CD14-positive monocyte (primary cell): ENCODE measurements around the gene PIP4K2A. TPM values are rescaled to one million over a fixed set of nuclear protein-coding genes. Genes with fewer than 3 reads are reported as not detected.

Source experiments
- DNase-seq, 3 donors: peaks; one replicate each; pipeline ENCODE4 v3.0.0-alpha.2; 2011 to 2022
- H2AFZ ChIP-seq: 2 replicates; pipeline ENCODE4 v1.6.0; 2012; ENCODE audit warnings: mild to moderate bottlenecking, low read depth, low read length, inconsistent platforms; ENCODE audit not compliant: insufficient read depth, poor library complexity, severe bottlenecking
- H3K27ac ChIP-seq, 2 donors: 1 replicate in 1 of 2; 2 replicates in 1 of 2; pipeline ENCODE4 v1.5.1; 2012 to 2013; ENCODE audit warnings: low read length in 2 of 2, control low read depth in 1 of 2, inconsistent platforms in 1 of 2, low read depth in 1 of 2, mild to moderate bottlenecking in 1 of 2
- H3K27me3 ChIP-seq, 2 donors: one replicate each; pipeline versions ENCODE4 v1.6.0 to v1.6.1; 2011 to 2013; ENCODE audit warnings: low read length in 2 of 2; ENCODE audit not compliant: control insufficient read depth in 2 of 2, insufficient read depth in 2 of 2
- H3K36me3 ChIP-seq, 2 donors: replicated peaks in 1 of 2; 1 replicate in 1 of 2; 2 replicates in 1 of 2; pipeline versions ENCODE4 v1.5.1 to v1.6.1; 2012 to 2013; ENCODE audit warnings: low read length in 2 of 2, control low read depth in 1 of 2, inconsistent platforms in 1 of 2, mild to moderate bottlenecking in 1 of 2; ENCODE audit not compliant: insufficient read depth in 2 of 2, control insufficient read depth in 1 of 2
- H3K4me1 ChIP-seq, 2 donors: 1 replicate in 1 of 2; 2 replicates in 1 of 2; pipeline versions ENCODE4 v1.5.1 to v1.6.1; 2012 to 2013; ENCODE audit warnings: low read length in 2 of 2, control low read depth in 1 of 2, inconsistent platforms in 1 of 2, mild to moderate bottlenecking in 1 of 2, moderate library complexity in 1 of 2; ENCODE audit not compliant: insufficient read depth in 2 of 2, control insufficient read depth in 1 of 2
- H3K4me2 ChIP-seq: replicated peaks from 2 replicates; pipeline ENCODE3; 2012; ENCODE audit warnings: low read length, moderate library complexity, mild to moderate bottlenecking; ENCODE audit not compliant: poor library complexity, severe bottlenecking; ENCODE audit errors: extremely low read depth
- H3K4me3 ChIP-seq, 3 experiments: fragments of 200-600 bp in 1 of 3; sonication (generic) in 1 of 3; replicated peaks in 1 of 3; 1 replicate in 2 of 3; 2 replicates in 1 of 3; pipeline ENCODE4 v1.5.1; 2011 to 2013; ENCODE audit warnings: low read length in 3 of 3, mild to moderate bottlenecking in 3 of 3, control low read depth in 2 of 3, low read depth in 2 of 3, inconsistent platforms in 1 of 3, moderate library complexity in 1 of 3
- H3K79me2 ChIP-seq: 2 replicates; pipeline ENCODE4 v1.6.0; 2012; ENCODE audit warnings: mild to moderate bottlenecking, control low read depth, inconsistent platforms, low read length, moderate library complexity; ENCODE audit not compliant: insufficient read depth
- H3K9ac ChIP-seq: 2 replicates; pipeline ENCODE4 v1.6.0; 2017; ENCODE audit warnings: low read length, mild to moderate bottlenecking; ENCODE audit not compliant: insufficient read depth, poor library complexity, severe bottlenecking
- H3K9me3 ChIP-seq, 2 donors: replicated peaks in 1 of 2; 1 replicate in 1 of 2; 2 replicates in 1 of 2; pipeline versions ENCODE4 v1.5.1 to v1.6.1; 2012 to 2013; ENCODE audit warnings: low read length in 2 of 2, control low read depth in 1 of 2; ENCODE audit not compliant: control insufficient read depth in 1 of 2, insufficient read depth in 1 of 2
- H4K20me1 ChIP-seq: 2 replicates; pipeline ENCODE4 v1.6.0; 2012; ENCODE audit warnings: mild to moderate bottlenecking, low read length, control low read depth, moderate library complexity; ENCODE audit not compliant: insufficient read depth
- H3K27ac Mint-ChIP-seq, 7 donors: one replicate each; pipeline ENCODE4 v1.8.0; 2020; ENCODE audit warnings: mild to moderate bottlenecking in 7 of 7, mixed read lengths in 7 of 7, moderate library complexity in 6 of 7, inconsistent platforms in 2 of 7
- H3K27me3 Mint-ChIP-seq, 3 donors: one replicate each; pipeline ENCODE4 v1.8.0; 2021 to 2022; ENCODE audit warnings: low read depth in 3 of 3, mild to moderate bottlenecking in 3 of 3, mixed read lengths in 3 of 3, moderate library complexity in 3 of 3, inconsistent platforms in 1 of 3
- H3K36me3 Mint-ChIP-seq, 2 donors: one replicate each; pipeline ENCODE4 v1.8.0; 2020; ENCODE audit warnings: mixed read lengths in 2 of 2, inconsistent platforms in 1 of 2, mild to moderate bottlenecking in 1 of 2
- H3K4me1 Mint-ChIP-seq: one replicate; pipeline ENCODE4 v1.8.0; 2020; ENCODE audit warnings: mild to moderate bottlenecking, mixed read lengths
- H3K4me3 Mint-ChIP-seq, 2 donors: one replicate each; pipeline ENCODE4 v1.8.0; 2020; ENCODE audit warnings: mild to moderate bottlenecking in 2 of 2, mixed read lengths in 2 of 2, moderate library complexity in 1 of 2
- H3K9me3 Mint-ChIP-seq, 7 donors: one replicate each; pipeline ENCODE4 v1.8.0; 2020 to 2022; ENCODE audit warnings: mixed read lengths in 7 of 7, mild to moderate bottlenecking in 6 of 7, moderate library complexity in 6 of 7, inconsistent platforms in 2 of 7
- WGBS: methylation state at CpG from one replicate; pipeline ENCODE4 v1.1.5; 2013; ENCODE audit warnings: missing lambda C conversion rate; ENCODE audit not compliant: insufficient coverage; 5-methylcytosine and 5-hydroxymethylcytosine counted together
- intact Hi-C, 2 donors: fragments of 100-400 bp; cut with micrococcal nuclease; formaldehyde crosslinking; loops; one replicate each; pipeline versions ENCODE4 v1.15.0 to v1.15.1; 2023
- polyA plus RNA-seq, 3 donors: library from polyadenylated mRNA; depleted of rRNA in 1 of 3; unstranded in 2 of 3; stranded (reverse) in 1 of 3; fragments of 300-500 nt in 2 of 3; fragments of >200 nt in 1 of 3; fragmentation: Illumina TruSeq in 2 of 3; gene quantifications; 1 replicate in 2 of 3; 2 replicates in 1 of 3; pipeline ENCODE4 v1.2.3, GENCODE V29; 2012 to 2021
- TF ChIP-seq, protein P1 (sequence below): fragments of 200-600 bp; IDR thresholded peaks from one replicate; pipeline ENCODE4 v1.8.0; 2022; ENCODE audit warnings: antibody characterized with exemption, mild to moderate bottlenecking

Gene PIP4K2A
- polyA plus RNA-seq, 3 donors = 9.7 to 33.7 (median 16.6) TPM

DNA sequence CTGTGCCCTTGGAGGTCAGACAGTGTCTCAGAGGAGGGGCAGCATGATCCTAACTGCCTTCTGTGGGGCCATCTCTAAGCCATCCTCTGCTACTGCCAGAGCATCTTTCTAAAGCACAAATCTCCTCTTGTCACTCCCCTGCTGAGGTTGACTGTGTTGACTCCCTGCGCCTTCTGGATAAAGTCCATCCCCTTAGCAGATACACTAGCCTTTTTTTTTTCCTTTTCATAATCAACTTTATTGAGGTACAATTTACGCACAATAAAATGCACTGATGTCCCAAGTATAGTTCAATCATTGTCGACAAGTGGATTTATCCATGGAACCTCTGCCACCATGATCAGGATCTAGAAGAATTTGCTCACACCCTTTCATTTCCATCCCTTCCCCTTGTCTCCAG lies 219.0 kb downstream of the PIP4K2A start:
- intact Hi-C loops = no loop called here
- H2AFZ ChIP-seq = no peak overlapping the region
- WGBS = 93% methylated on average over 3 of the region's 3 CpGs

GRCh38 chr10:22494007-22494406 lies 220.4 kb downstream of the PIP4K2A start:
- H2AFZ ChIP-seq = no peak overlapping the region
- no peaks in the 10 kb centered on the region for H4K20me1 ChIP-seq
- H3K27ac ChIP-seq = no peak overlapping the region
- no peak overlapping the region for H3K9ac ChIP-seq
- TF ChIP-seq, protein P1, sequence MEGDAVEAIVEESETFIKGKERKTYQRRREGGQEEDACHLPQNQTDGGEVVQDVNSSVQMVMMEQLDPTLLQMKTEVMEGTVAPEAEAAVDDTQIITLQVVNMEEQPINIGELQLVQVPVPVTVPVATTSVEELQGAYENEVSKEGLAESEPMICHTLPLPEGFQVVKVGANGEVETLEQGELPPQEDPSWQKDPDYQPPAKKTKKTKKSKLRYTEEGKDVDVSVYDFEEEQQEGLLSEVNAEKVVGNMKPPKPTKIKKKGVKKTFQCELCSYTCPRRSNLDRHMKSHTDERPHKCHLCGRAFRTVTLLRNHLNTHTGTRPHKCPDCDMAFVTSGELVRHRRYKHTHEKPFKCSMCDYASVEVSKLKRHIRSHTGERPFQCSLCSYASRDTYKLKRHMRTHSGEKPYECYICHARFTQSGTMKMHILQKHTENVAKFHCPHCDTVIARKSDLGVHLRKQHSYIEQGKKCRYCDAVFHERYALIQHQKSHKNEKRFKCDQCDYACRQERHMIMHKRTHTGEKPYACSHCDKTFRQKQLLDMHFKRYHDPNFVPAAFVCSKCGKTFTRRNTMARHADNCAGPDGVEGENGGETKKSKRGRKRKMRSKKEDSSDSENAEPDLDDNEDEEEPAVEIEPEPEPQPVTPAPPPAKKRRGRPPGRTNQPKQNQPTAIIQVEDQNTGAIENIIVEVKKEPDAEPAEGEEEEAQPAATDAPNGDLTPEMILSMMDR = no peak
- intact Hi-C loops = no loop called here
- H3K9me3 ChIP-seq = no peaks in the 10 kb centered on the region
- no peaks in the 10 kb centered on the region for H3K27me3 ChIP-seq
- no peak for DNase-seq
- peaks cover 12% of the 10 kb centered on the region for H3K4me1 Mint-ChIP-seq
- H3K36me3 Mint-ChIP-seq = no peaks in the 10 kb centered on the region
- no peak overlapping the region for H3K4me2 ChIP-seq
- no peaks in the 10 kb centered on the region for H3K9me3 Mint-ChIP-seq
- H3K4me3 Mint-ChIP-seq = no peak overlapping the region
- no peak overlapping the region for H3K27ac Mint-ChIP-seq
- H3K4me1 ChIP-seq = no peaks in the 10 kb centered on the region
- no peaks in the 10 kb centered on the region for H3K36me3 ChIP-seq
- no peaks in the 10 kb centered on the region for H3K79me2 ChIP-seq
- peaks cover 3 to 4% (median 4%) of the 10 kb centered on the region in 3 donors for H3K27me3 Mint-ChIP-seq
- WGBS = 92% methylated on average over 1 of the region's 3 CpGs
- no peak overlapping the region for H3K4me3 ChIP-seq

More for the DNA sequence above, 219.0 kb downstream of the PIP4K2A start:
- Histone ChIP-seq H3K36me3 (no peaks in the 10 kb centered on the region), H3K27me3 (no peaks in the 10 kb centered on the region), H3K4me3 (no peak overlapping the region), H3K27ac (no peak overlapping the region), H4K20me1 (no peaks in the 10 kb centered on the region), H3K4me1 (no peaks in the 10 kb centered on the region), H3K79me2 (no peaks in the 10 kb centered on the region), H3K9me3 (no peaks in the 10 kb centered on the region), H3K4me2 (no peak overlapping the region), H3K9ac (no peak overlapping the region)
- no peak for DNase-seq
- peaks cover 8% of the 10 kb centered on the region for H3K4me1 Mint-ChIP-seq
- H3K9me3 Mint-ChIP-seq = peaks cover 0 to 5% (median 0%) of the 10 kb centered on the region in 7 donors
- TF ChIP-seq, protein P1 = no peak
- H3K27me3 Mint-ChIP-seq = peaks cover 3 to 6% (median 4%) of the 10 kb centered on the region in 3 donors
- H3K4me3 Mint-ChIP-seq = no peak overlapping the region
- no peak overlapping the region for H3K27ac Mint-ChIP-seq
- no peaks in the 10 kb centered on the region for H3K36me3 Mint-ChIP-seq
